Fibroblast of villous mesenchyme (primary cell): ENCODE results near the gene MAN2A1. TPM values are rescaled to one million over a fixed set of nuclear protein-coding genes. Genes with fewer than 3 reads are reported as not detected.
"Not testable (repeated sequence)": the region's sequence is repeated elsewhere in the genome, so short reads cannot be mapped to it uniquely, and the experiment has no call there.

Experiments
- DNase-seq: peaks from one replicate; pipeline ENCODE4 v3.0.0-alpha.2; 2010; ENCODE audit warnings: low read depth
- H3K4me3 ChIP-seq: 2 replicates; pipeline ENCODE4 v1.5.1; 2011; ENCODE audit warnings: low read depth, mild to moderate bottlenecking, low read length
- CTCF ChIP-seq: IDR thresholded peaks from 2 replicates; pipeline ENCODE4 v1.5.1; 2012; ENCODE audit warnings: low read depth, mild to moderate bottlenecking, low read length; ENCODE audit not compliant: insufficient read depth
- total RNA-seq: library from RNA; depleted of rRNA; stranded (reverse); fragments of >200 nt; gene quantifications from 2 replicates; pipeline ENCODE4 v1.2.3, GENCODE V29; 2012

Gene MAN2A1
- total RNA-seq, 1 donor, result 178 TPM

- TF ChIP-seq CTCF, result no peak
- no peak overlapping the region for H3K4me3 ChIP-seq
- no peak for DNase-seq
Measured at GRCh38 chr5:109755761-109756160, 66.0 kb downstream of the MAN2A1 start.

GRCh38 chr5:109756543-109757185, 66.9 kb downstream of the MAN2A1 start:
- DNase-seq, result no peak
- H3K4me3 ChIP-seq, result no peak overlapping the region
- TF ChIP-seq CTCF, result no peak

- DNase-seq, result no peak
- no peak overlapping the region for H3K4me3 ChIP-seq
- TF ChIP-seq CTCF, result no peak
Measured at GRCh38 chr5:109757490-109757889, 67.8 kb downstream of the MAN2A1 start.

GRCh38 chr5:109759306-109759705, 69.6 kb downstream of the MAN2A1 start:
- no peak for TF ChIP-seq CTCF
- DNase-seq, result peak; percentile 89
- peak overlapping the region; percentile 19 for H3K4me3 ChIP-seq

- DNase-seq, H3K4me3 ChIP-seq: not testable (repeated sequence)
Measured at GRCh38 chr5:109760130-109760529, 70.4 kb downstream of the MAN2A1 start.

GRCh38 chr5:109762821-109763220, 73.1 kb downstream of the MAN2A1 start:
- no peak for TF ChIP-seq CTCF

GRCh38 chr5:109767184-109767995, 77.7 kb downstream of the MAN2A1 start:
- H3K4me3 ChIP-seq, result no peak overlapping the region
- no peak for DNase-seq
- TF ChIP-seq CTCF, result no peak

More at GRCh38 chr5:109762821-109763220, 73.1 kb downstream of the MAN2A1 start:
- H3K4me3 ChIP-seq, result no peak overlapping the region
- no peak for DNase-seq
